ENCODE results near the gene ARHGEF17.

GRCh38 chr11:73376803-73377629 lies 68.9 kb downstream of the ARHGEF17 start:
- TF ChIP-seq, protein P1, sequence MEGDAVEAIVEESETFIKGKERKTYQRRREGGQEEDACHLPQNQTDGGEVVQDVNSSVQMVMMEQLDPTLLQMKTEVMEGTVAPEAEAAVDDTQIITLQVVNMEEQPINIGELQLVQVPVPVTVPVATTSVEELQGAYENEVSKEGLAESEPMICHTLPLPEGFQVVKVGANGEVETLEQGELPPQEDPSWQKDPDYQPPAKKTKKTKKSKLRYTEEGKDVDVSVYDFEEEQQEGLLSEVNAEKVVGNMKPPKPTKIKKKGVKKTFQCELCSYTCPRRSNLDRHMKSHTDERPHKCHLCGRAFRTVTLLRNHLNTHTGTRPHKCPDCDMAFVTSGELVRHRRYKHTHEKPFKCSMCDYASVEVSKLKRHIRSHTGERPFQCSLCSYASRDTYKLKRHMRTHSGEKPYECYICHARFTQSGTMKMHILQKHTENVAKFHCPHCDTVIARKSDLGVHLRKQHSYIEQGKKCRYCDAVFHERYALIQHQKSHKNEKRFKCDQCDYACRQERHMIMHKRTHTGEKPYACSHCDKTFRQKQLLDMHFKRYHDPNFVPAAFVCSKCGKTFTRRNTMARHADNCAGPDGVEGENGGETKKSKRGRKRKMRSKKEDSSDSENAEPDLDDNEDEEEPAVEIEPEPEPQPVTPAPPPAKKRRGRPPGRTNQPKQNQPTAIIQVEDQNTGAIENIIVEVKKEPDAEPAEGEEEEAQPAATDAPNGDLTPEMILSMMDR (optimal IDR thresholded peaks at IDR 0.05 in 1 of 3, IDR thresholded peaks at IDR 0.05 in 1 of 3, conservative IDR thresholded peaks at IDR 0.05 in 1 of 3; ENCODE audit: extremely low read depth in 1 of 3, insufficient read depth in 2 of 3, low read length in 3 of 3), result peak in 1 of 3 experiments; percentile 26
- TF ChIP-seq EZH2 (IDR thresholded peaks at IDR 0.05; ENCODE audit: low read length), result no peak

All from keratinocyte (primary cell).